Kidney (tissue), 14 donors: ENCODE results near the gene PIP4K2A. TPM values are rescaled to one million over a fixed set of nuclear protein-coding genes. Genes with fewer than 3 reads are reported as not detected.
"Not testable (repeated sequence)": the region's sequence is repeated elsewhere in the genome, so short reads cannot be mapped to it uniquely, and the experiment has no call there.

Experiments used
- DNase-seq, 5 donors: peaks; one replicate each; pipeline ENCODE4 v3.0.0-alpha.2; 2013 to 2020
- FAIRE-seq: peaks from 2 replicates; lab custom pipeline; 2012; peaks lifted over from hg19 to GRCh38; lab: Jason Lieb, UNC
- H3K27ac ChIP-seq, 2 donors: one replicate each; pipeline ENCODE4 v1.7.0; 2013; ENCODE audit warnings: low read depth in 2 of 2, low read length in 2 of 2, inconsistent platforms in 1 of 2
- H3K27me3 ChIP-seq: one replicate; pipeline ENCODE4 v1.7.1; 2013; ENCODE audit warnings: low read length, inconsistent platforms; ENCODE audit not compliant: control insufficient read depth, insufficient read depth
- H3K36me3 ChIP-seq, 3 donors: one replicate each; pipeline versions ENCODE4 v1.7.0 to v1.7.1; 2013; ENCODE audit warnings: low read length in 3 of 3, control low read depth in 1 of 3, inconsistent platforms in 1 of 3; ENCODE audit not compliant: insufficient read depth in 3 of 3, control insufficient read depth in 2 of 3
- H3K4me1 ChIP-seq, 3 donors: one replicate each; pipeline versions ENCODE4 v1.7.0 to v1.7.1; 2013; ENCODE audit warnings: low read length in 3 of 3, inconsistent platforms in 1 of 3, low read depth in 1 of 3; ENCODE audit not compliant: control insufficient read depth in 2 of 3, insufficient read depth in 2 of 3
- H3K4me3 ChIP-seq, 3 donors: one replicate each; pipeline versions ENCODE4 v1.7.0 to v1.8.1; 2013; ENCODE audit warnings: low read length in 3 of 3, control low read depth in 1 of 3, inconsistent platforms in 1 of 3
- H3K9ac ChIP-seq, 3 donors: one replicate each; pipeline versions ENCODE4 v1.7.0 to v1.7.1; 2013; ENCODE audit warnings: low read length in 3 of 3, control low read depth in 1 of 3, inconsistent platforms in 1 of 3
- H3K9me3 ChIP-seq, 3 donors: one replicate each; pipeline versions ENCODE4 v1.7.0 to v1.7.1; 2013; ENCODE audit warnings: low read length in 3 of 3, control low read depth in 1 of 3, inconsistent platforms in 1 of 3; ENCODE audit not compliant: control insufficient read depth in 2 of 3, insufficient read depth in 1 of 3
- intact Hi-C: fragments of 100-400 bp; cut with DNase I; formaldehyde crosslinking; loops from one replicate; pipeline ENCODE4 v1.11.1; 2022
- polyA plus RNA-seq: library from polyadenylated mRNA; stranded (reverse); fragments of 350-450 nt; fragmentation: Illumina TruSeq; extraction: RNeasy Lipid Tissue Mini Kit (QIAGEN cat#74804); gene quantifications from one replicate; pipeline ENCODE4 v1.2.3, GENCODE V29; 2014; ENCODE audit warnings: low read depth, low replicate concordance; ENCODE audit not compliant: insufficient read depth
- total RNA-seq: library from RNA; stranded (reverse); fragmentation: NEBNext Ultra II Directional; extraction: Animal tissue kit (Norgen Biotek cat#: 25700); gene quantifications from one replicate; pipeline ENCODE4 v1.2.1, GENCODE V29; 2021
- TF ChIP-seq, protein P1 (sequence below): IDR thresholded peaks from 3 replicates; pipeline ENCODE4 v1.5.1; 2012; ENCODE audit warnings: mild to moderate bottlenecking, moderate library complexity, borderline replicate concordance; ENCODE audit not compliant: insufficient read depth; ENCODE audit errors: extremely low read depth
- donor health status: control.
- donor health status: control.
- donor health status: control.
- donor health status: control.
- donor health status: control.
- donor health status: DM: yes; HTN: yes; CAD: no.
- donor health status: Normal renal cell carcinoma (clear cell type).

The PIP4K2A gene
- total and polyA plus RNA-seq, 2 donors from 2014 or later, result 12.2 to 54.6 TPM

DNA sequence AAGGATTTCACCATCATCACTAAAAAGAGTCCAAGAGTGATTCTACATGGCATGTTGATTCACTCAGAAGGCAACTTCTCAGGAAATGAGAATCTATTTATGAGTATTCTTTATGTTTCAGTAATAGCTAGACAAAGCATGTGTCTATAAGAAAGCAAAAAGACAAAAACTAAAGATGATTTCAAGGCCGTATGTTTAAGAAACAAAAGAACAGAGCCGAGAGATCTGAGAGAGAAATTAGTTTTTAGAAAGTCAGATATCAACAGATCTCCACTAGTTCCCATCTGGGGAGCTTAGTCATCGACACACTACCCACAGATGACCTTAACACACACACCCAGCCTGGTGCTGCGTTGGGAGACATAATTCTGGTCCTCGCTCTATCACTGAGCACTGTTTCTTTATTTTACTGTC, 21.0 kb downstream of the PIP4K2A start:
- peaks cover 0 to 3% (median 2%) of the 10 kb centered on the region in 3 donors for H3K4me1 ChIP-seq

DNA sequence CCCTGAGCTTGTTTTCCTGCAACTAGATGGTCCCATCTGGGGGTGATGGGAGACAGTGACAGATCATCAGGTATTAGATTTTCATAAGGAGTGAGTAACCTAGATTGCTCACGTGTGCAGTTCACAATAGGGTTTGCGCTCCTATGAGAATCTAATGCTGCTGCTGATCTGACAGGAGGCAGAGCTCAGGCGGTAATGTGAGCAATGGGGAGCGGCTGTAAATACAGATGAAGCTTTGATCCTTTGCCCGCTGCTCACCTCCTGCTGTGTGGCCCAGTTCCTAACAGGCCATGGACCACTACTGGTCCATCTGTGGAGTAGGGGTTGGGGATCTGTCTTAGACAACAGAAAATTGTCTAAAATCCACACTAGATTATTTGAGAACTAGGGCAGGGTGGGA, 22.3 kb downstream of the PIP4K2A start:
- DNase-seq, intact Hi-C loops, H3K27me3 ChIP-seq, H3K4me3 ChIP-seq, H3K36me3 ChIP-seq, FAIRE-seq, H3K9me3 ChIP-seq, H3K27ac ChIP-seq, H3K9ac ChIP-seq, H3K4me1 ChIP-seq: not testable (repeated sequence)

More for the DNA sequence above, 21.0 kb downstream of the PIP4K2A start:
- Histone ChIP-seq H3K27me3 (no peaks in the 10 kb centered on the region), H3K4me3 (no peak overlapping the region), H3K9me3 (no peaks in the 10 kb centered on the region), H3K9ac (no peak overlapping the region), H3K36me3 (no peaks in the 10 kb centered on the region), H3K27ac (no peak overlapping the region)
- FAIRE-seq, result no peak
- TF ChIP-seq, protein P1, sequence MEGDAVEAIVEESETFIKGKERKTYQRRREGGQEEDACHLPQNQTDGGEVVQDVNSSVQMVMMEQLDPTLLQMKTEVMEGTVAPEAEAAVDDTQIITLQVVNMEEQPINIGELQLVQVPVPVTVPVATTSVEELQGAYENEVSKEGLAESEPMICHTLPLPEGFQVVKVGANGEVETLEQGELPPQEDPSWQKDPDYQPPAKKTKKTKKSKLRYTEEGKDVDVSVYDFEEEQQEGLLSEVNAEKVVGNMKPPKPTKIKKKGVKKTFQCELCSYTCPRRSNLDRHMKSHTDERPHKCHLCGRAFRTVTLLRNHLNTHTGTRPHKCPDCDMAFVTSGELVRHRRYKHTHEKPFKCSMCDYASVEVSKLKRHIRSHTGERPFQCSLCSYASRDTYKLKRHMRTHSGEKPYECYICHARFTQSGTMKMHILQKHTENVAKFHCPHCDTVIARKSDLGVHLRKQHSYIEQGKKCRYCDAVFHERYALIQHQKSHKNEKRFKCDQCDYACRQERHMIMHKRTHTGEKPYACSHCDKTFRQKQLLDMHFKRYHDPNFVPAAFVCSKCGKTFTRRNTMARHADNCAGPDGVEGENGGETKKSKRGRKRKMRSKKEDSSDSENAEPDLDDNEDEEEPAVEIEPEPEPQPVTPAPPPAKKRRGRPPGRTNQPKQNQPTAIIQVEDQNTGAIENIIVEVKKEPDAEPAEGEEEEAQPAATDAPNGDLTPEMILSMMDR, result no peak
- intact Hi-C loops, result no loop called here
- DNase-seq, result no peak

DNA sequence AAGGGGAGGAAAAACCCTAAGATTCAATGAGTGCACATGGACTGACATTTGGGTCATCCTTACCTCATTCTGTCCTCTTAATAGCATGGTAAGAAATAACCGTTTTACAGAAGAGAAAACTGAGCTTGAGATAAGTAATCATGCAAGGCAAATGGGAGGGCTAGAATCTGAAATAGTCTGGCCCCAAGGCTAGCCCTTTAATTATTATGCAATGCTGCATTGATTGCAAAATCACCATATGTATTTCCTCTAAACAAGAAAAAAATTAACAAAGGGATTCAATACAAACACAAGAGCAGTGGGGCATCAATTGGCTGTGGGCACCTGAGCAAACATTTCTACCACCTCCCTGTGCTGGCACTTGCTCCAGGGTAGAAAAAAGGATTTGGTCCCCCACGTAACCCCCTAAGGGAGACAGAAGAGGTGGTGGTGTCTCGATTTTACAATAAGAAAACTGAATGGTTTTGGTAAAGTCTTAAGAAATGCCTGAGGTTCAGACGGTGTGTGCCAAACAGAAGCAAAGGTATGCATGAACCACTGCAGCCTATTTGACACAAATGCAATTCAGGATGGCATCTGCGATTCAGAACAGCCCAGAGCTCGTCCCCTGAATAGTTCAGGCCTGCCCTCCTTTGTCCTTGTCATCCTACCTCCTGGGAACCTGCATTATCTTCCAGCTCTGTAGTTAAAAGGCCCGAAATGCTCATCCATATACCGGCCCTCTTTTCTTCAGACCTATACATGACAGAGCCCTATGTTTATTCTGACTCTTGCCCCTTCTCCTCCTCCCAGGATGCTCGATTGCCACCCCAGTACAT, 23.6 kb downstream of the PIP4K2A start:
- intact Hi-C loops, result no loop called here
- Histone ChIP-seq H3K27ac (no peak overlapping the region), H3K4me1 (peaks cover 0 to 6% (median 0%) of the 10 kb centered on the region in 3 donors), H3K9me3 (no peaks in the 10 kb centered on the region), H3K9ac (no peak overlapping the region), H3K36me3 (no peaks in the 10 kb centered on the region), H3K4me3 (no peak overlapping the region), H3K27me3 (no peaks in the 10 kb centered on the region)
- no peak for DNase-seq
- FAIRE-seq, result no peak
- TF ChIP-seq, protein P1, result no peak

DNA sequence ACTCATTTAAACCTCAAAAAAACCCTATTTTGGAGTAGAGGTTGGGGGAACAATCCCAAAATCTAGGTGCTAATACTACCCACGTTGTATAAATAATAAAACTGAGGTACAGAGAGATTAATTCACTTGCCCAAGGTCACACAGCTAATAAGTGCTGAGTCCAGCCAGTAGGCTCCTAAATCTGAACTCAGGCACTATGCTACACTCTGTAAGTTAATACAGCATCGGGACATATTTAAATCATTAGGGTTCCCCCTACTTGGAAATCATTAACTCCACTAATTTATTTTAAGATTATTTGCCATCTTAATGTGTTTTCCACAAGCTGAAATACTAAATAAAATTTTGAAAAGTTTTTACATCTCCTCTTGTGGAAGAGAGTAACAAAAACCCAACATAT, 24.2 kb downstream of the PIP4K2A start:
- Histone ChIP-seq H3K4me1 (peaks cover 0 to 7% (median 0%) of the 10 kb centered on the region in 3 donors), H3K36me3 (no peaks in the 10 kb centered on the region), H3K9me3 (no peaks in the 10 kb centered on the region), H3K27ac (no peak overlapping the region), H3K9ac (no peak overlapping the region), H3K4me3 (no peak overlapping the region), H3K27me3 (no peaks in the 10 kb centered on the region)
- DNase-seq (no peak), FAIRE-seq (no peak)
- intact Hi-C loops, result no loop called here
- TF ChIP-seq, protein P1, result no peak
